HL-60 (cell line): ENCODE measurements around the gene PKIB.

Experiments used
- DNase-seq, 2 experiments: peaks; one replicate each; pipeline ENCODE4 v3.0.0-alpha.2; 2010 to 2020; ENCODE audit warnings: low read depth in 1 of 2, low spot score in 1 of 2
- H3K27ac ChIP-seq: fragments of 250-450 bp; sonication (Bioruptor Pico); replicated peaks from 2 replicates; pipeline ENCODE4 v1.5.1; 2020; ENCODE audit warnings: mild to moderate bottlenecking, moderate library complexity
- H3K27me3 ChIP-seq: fragments of 250-450 bp; sonication (Bioruptor Pico); 2 replicates; pipeline ENCODE4 v1.5.1; 2021; ENCODE audit warnings: mild to moderate bottlenecking, moderate library complexity; ENCODE audit not compliant: insufficient read depth, poor library complexity, severe bottlenecking
- H3K4me3 ChIP-seq: replicated peaks from 2 replicates; pipeline ENCODE4 v1.5.1; 2011; ENCODE audit warnings: mild to moderate bottlenecking, control low read depth, low read length; ENCODE audit not compliant: insufficient read depth
- CTCF ChIP-seq: IDR thresholded peaks from one replicate; pipeline ENCODE4 v1.5.1; 2011; ENCODE audit warnings: low read length, control low read depth, inconsistent platforms; ENCODE audit not compliant: insufficient read depth
- GABPA ChIP-seq: IDR thresholded peaks from 2 replicates; pipeline ENCODE4 v1.6.1; 2012; ENCODE audit warnings: low read depth
- POLR2AphosphoS5 ChIP-seq: IDR thresholded peaks from 2 replicates; pipeline ENCODE4 v1.6.1; 2012; ENCODE audit warnings: low read depth
- SPI1 ChIP-seq: IDR thresholded peaks from 2 replicates; pipeline ENCODE4 v1.6.1; 2012; ENCODE audit warnings: low read depth, mild to moderate bottlenecking, borderline replicate concordance
- TF ChIP-seq, protein P1 (sequence below): IDR thresholded peaks from 2 replicates; pipeline ENCODE4 v1.6.1; 2012; ENCODE audit warnings: low read depth; ENCODE audit not compliant: insufficient replicate concordance

Gene PKIB

GRCh38 chr6:122736163-122736562 is 126.0 kb downstream of the PKIB start:
- TF ChIP-seq POLR2AphosphoS5 (no peak), SPI1 (no peak), GABPA (no peak), CTCF (no peak)
- TF ChIP-seq, protein P1, sequence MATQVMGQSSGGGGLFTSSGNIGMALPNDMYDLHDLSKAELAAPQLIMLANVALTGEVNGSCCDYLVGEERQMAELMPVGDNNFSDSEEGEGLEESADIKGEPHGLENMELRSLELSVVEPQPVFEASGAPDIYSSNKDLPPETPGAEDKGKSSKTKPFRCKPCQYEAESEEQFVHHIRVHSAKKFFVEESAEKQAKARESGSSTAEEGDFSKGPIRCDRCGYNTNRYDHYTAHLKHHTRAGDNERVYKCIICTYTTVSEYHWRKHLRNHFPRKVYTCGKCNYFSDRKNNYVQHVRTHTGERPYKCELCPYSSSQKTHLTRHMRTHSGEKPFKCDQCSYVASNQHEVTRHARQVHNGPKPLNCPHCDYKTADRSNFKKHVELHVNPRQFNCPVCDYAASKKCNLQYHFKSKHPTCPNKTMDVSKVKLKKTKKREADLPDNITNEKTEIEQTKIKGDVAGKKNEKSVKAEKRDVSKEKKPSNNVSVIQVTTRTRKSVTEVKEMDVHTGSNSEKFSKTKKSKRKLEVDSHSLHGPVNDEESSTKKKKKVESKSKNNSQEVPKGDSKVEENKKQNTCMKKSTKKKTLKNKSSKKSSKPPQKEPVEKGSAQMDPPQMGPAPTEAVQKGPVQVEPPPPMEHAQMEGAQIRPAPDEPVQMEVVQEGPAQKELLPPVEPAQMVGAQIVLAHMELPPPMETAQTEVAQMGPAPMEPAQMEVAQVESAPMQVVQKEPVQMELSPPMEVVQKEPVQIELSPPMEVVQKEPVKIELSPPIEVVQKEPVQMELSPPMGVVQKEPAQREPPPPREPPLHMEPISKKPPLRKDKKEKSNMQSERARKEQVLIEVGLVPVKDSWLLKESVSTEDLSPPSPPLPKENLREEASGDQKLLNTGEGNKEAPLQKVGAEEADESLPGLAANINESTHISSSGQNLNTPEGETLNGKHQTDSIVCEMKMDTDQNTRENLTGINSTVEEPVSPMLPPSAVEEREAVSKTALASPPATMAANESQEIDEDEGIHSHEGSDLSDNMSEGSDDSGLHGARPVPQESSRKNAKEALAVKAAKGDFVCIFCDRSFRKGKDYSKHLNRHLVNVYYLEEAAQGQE: no peak
- DNase-seq: no peak
- Histone ChIP-seq H3K27ac (no peak overlapping the region), H3K27me3 (peaks cover 8% of the 10 kb centered on the region), H3K4me3 (no peak overlapping the region)

GRCh38 chr6:122736616-122737015 is 126.4 kb downstream of the PKIB start:
- no peak for DNase-seq
- Histone ChIP-seq H3K4me3 (no peak overlapping the region), H3K27ac (no peak overlapping the region), H3K27me3 (peaks cover 8% of the 10 kb centered on the region)
- TF ChIP-seq POLR2AphosphoS5 (no peak), SPI1 (no peak), CTCF (no peak), GABPA (no peak)
- TF ChIP-seq, protein P1: no peak

DNA sequence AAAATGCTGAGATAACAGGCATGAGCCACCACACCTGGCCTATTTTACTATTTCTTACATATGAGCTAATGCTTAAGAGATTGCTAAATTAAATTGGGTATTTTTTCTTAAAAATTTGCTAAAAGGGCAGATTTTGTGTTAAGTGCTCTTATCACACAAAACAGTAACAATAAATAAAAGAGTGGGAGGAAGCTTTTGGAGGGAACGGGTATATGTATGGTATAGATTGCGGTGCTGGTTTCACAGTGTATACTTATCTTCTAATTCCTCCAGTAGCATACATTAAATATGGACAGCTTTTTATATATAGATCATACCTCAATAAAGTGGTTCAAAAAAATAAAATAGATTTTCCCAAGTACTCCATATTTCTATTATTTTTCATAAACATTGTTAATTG is 129.9 kb downstream of the PKIB start:
- Histone ChIP-seq H3K27ac (no peak overlapping the region), H3K27me3 (peaks cover 3% of the 10 kb centered on the region), H3K4me3 (no peak overlapping the region)
- DNase-seq: no peak
- TF ChIP-seq, protein P1: no peak
- TF ChIP-seq POLR2AphosphoS5: no peak
- no peak for TF ChIP-seq SPI1
- TF ChIP-seq CTCF: no peak
- no peak for TF ChIP-seq GABPA
